GM12878 (cell line): ENCODE data around the gene MEIS1. TPM values are rescaled to one million over a fixed set of nuclear protein-coding genes. Genes with fewer than 3 reads are reported as not detected.

Source experiments
- ATAC-seq: fragments of 200-7000 bp; cut with Tn5 transposase; 3 replicates; pipeline ENCODE4 v1.9.1; 2020; ENCODE audit warnings: mild to moderate bottlenecking, moderate library complexity
- BruUV-seq: library from RNA; stranded (reverse); fragments of 400-500 nt; replicated peaks from 2 replicates; lab custom pipeline; 2021; lab: Mats Ljungman, UMichigan
- CTCF ChIA-PET: fragments of 300-600 bp; sonication (Branson Sonifier 250); formaldehyde crosslinking; extraction: SDS; loops from one replicate; lab custom pipeline; 2021; ENCODE audit warnings: inconsistent platforms; lab: Yijun Ruan, JAX
- POLR2A ChIA-PET: fragments of 350-600 bp; formaldehyde crosslinking; extraction: SDS; loops from one replicate; lab custom pipeline; 2021; ENCODE audit warnings: inconsistent platforms; lab: Charles Lee
- RAD21 ChIA-PET: fragments of 300-600 bp; sonication (Branson Sonifier 250); formaldehyde crosslinking; loops from one replicate; lab custom pipeline; 2023; ENCODE audit warnings: antibody characterized with exemption; ENCODE audit not compliant: unreplicated experiment; lab: Charles Lee
- SMC1A ChIA-PET: fragments of 300-600 bp; sonication (Branson Sonifier 250); formaldehyde crosslinking; loops from one replicate; lab custom pipeline; 2023; ENCODE audit not compliant: unreplicated experiment, uncharacterized antibody; lab: Charles Lee
- DNase-seq: peaks from one replicate; pipeline ENCODE4 v3.0.0-alpha.2; 2011; ENCODE audit warnings: low read depth, low spot score
- FAIRE-seq: peaks from 3 replicates; lab custom pipeline; 2011; peaks lifted over from hg19 to GRCh38; lab: Jason Lieb, UNC
- H2AFZ ChIP-seq: 2 replicates; pipeline ENCODE4 v1.6.0; 2011; ENCODE audit warnings: low read depth, low read length, control low read depth; ENCODE audit not compliant: control insufficient read depth
- H3K27ac ChIP-seq: 2 replicates; pipeline ENCODE4 v1.5.1; 2011; ENCODE audit warnings: control low read depth; ENCODE audit not compliant: control insufficient read depth, insufficient read depth
- H3K27me3 ChIP-seq, 2 experiments: replicated peaks in 1 of 2; 2 replicates each; pipeline versions ENCODE4 v1.6.0 to v1.6.1; 2011; ENCODE audit warnings: low read length in 1 of 2; ENCODE audit not compliant: control insufficient read depth in 2 of 2, insufficient read depth in 2 of 2
- H3K36me3 ChIP-seq, 2 experiments: 2 replicates each; pipeline ENCODE4 v1.5.1; 2011; ENCODE audit warnings: low read length in 1 of 2; ENCODE audit not compliant: control insufficient read depth in 2 of 2, insufficient read depth in 2 of 2
- H3K4me1 ChIP-seq: 2 replicates; pipeline ENCODE4 v1.6.1; 2011; ENCODE audit warnings: mild to moderate bottlenecking, low read length, moderate library complexity, mixed read lengths; ENCODE audit not compliant: control insufficient read depth, insufficient read depth
- H3K4me2 ChIP-seq: 2 replicates; pipeline ENCODE4 v1.6.0; 2011; ENCODE audit warnings: control low read depth; ENCODE audit not compliant: control insufficient read depth, insufficient read depth
- H3K4me3 ChIP-seq: fragments of 200-600 bp; sonication (generic); 2 replicates; pipeline ENCODE4 v1.5.1; 2016
- H3K79me2 ChIP-seq: 2 replicates; pipeline ENCODE4 v1.6.0; 2011; ENCODE audit warnings: low read length; ENCODE audit not compliant: control insufficient read depth, insufficient read depth
- H3K9ac ChIP-seq: 2 replicates; pipeline ENCODE4 v1.8.0; 2011; ENCODE audit warnings: low read length, control low read depth, mixed read lengths; ENCODE audit not compliant: control insufficient read depth, insufficient read depth
- H3K9me3 ChIP-seq: replicated peaks from 3 replicates; pipeline ENCODE4 v1.5.1; 2011; ENCODE audit warnings: mild to moderate bottlenecking, low read length; ENCODE audit not compliant: control insufficient read depth, insufficient read depth
- H4K20me1 ChIP-seq: 2 replicates; pipeline ENCODE4 v1.6.0; 2011; ENCODE audit not compliant: control insufficient read depth, insufficient read depth
- FOS ChIP-seq: IDR thresholded peaks from 3 replicates; pipeline ENCODE4 v1.6.1; 2011; ENCODE audit warnings: borderline replicate concordance; ENCODE audit not compliant: insufficient read length; ENCODE audit errors: extremely low read depth
- NR2F1 ChIP-seq: fragments of 450-650 bp; conservative IDR thresholded peaks from 2 replicates; pipeline ENCODE4 v1.6.1; 2017; ENCODE audit warnings: mild to moderate bottlenecking
- PAX5 ChIP-seq: IDR thresholded peaks from 2 replicates; pipeline ENCODE4 v1.6.1; 2011; ENCODE audit warnings: low read depth, low read length, borderline replicate concordance
- RELB ChIP-seq: fragments of 450-650 bp; IDR thresholded peaks from 2 replicates; pipeline ENCODE4 v1.6.1; 2017; ENCODE audit warnings: low read depth, mild to moderate bottlenecking, moderate library complexity
- ZBTB40 ChIP-seq: fragments of 450-650 bp; IDR thresholded peaks from 2 replicates; pipeline ENCODE4 v1.6.1; 2016; ENCODE audit warnings: mild to moderate bottlenecking, moderate library complexity, borderline replicate concordance
- WGBS: methylation state at CpG from one replicate; pipeline ENCODE4 v1.1.6; 2016; ENCODE audit warnings: low lambda C conversion rate; ENCODE audit not compliant: insufficient replicate concordance, insufficient coverage; ENCODE audit errors: missing lambda C conversion rate; 5-methylcytosine and 5-hydroxymethylcytosine counted together
- in situ Hi-C: fragments of 300-500 bp; cut with MboI; formaldehyde crosslinking; loops from 9 replicates; pipeline ENCODE4 v1.14.3; 2018; ENCODE audit warnings: mixed read lengths
- intact Hi-C: fragments of 100-400 bp; cut with micrococcal nuclease; formaldehyde crosslinking; loops from one replicate; pipeline ENCODE4 v1.14.2; 2022; ENCODE audit not compliant: unreplicated experiment
- polyA plus RNA-seq, 11 experiments: library from polyadenylated mRNA; depleted of rRNA in 4 of 11; unstranded in 6 of 11; stranded (reverse) in 5 of 11; fragments of >200 nt; fragmentation: Nextera tagmentation in 4 of 11; fragmentation: Illumina TruSeq in 1 of 11; extraction: Ambion mirVana in 4 of 11; extraction: Trizol in 1 of 11; gene quantifications; 1 replicate in 1 of 11; 2 replicates in 10 of 11; pipeline versions ENCODE4 v1.2.1 to v1.2.3, GENCODE V29; 2011 to 2016; ENCODE audit warnings: inconsistent platforms in 2 of 11, missing spikeins in 2 of 11, low read depth in 1 of 11
- total RNA-seq, 4 experiments: library from RNA; depleted of rRNA in 3 of 4; stranded (reverse); fragments of >200 nt in 3 of 4; fragmentation: Illumina TruSeq in 1 of 4; extraction: Trizol in 1 of 4; gene quantifications; 2 replicates each; pipeline versions ENCODE4 v1.2.1 to v1.2.3, GENCODE V29; 2013 to 2021

The MEIS1 gene
- total and polyA plus RNA-seq, 10 of the 15 experiments (the other 5 are each of a cell fraction or from before 2014, with no cell fraction given), result 0.04 to 0.31 (median 0.14) TPM; not detected in 6

GRCh38 chr2:66412874-66413273, 22.1 kb upstream of the MEIS1 start:
- no peak overlapping the region for H3K4me3 ChIP-seq
- H3K36me3 ChIP-seq, result no peaks in the 10 kb centered on the region
- no peak overlapping the region for H3K27ac ChIP-seq
- H3K79me2 ChIP-seq, result no peaks in the 10 kb centered on the region
- H3K9ac ChIP-seq, result no peak overlapping the region
- SMC1A ChIA-PET, result no interaction called here
- no peaks in the 10 kb centered on the region for H3K27me3 ChIP-seq
- no peaks in the 10 kb centered on the region for H3K9me3 ChIP-seq
- H4K20me1 ChIP-seq, result no peaks in the 10 kb centered on the region
- H2AFZ ChIP-seq, result no peak overlapping the region
- FAIRE-seq, result no peak
- TF ChIP-seq ZBTB40, result no peak
- TF ChIP-seq RELB, result no peak
- TF ChIP-seq FOS, result no peak
- TF ChIP-seq PAX5, result no peak
- TF ChIP-seq NR2F1, result no peak
- no peak overlapping the region for H3K4me2 ChIP-seq
- in situ Hi-C loops, result no loop called here
- no peak for DNase-seq
- POLR2A ChIA-PET, result no interaction called here
- CTCF ChIA-PET, result interaction anchor here (0.9 to 1.0 kb wide), 2 partner anchors 14 to 16 kb away, joined by 3 to 4 read pairs; no protein-coding TSS in a partner anchor
- 0% methylated on average over 1 of the region's 1 CpG for WGBS
- H3K4me1 ChIP-seq, result no peaks in the 10 kb centered on the region
- no TSS peak for BruUV-seq
- RAD21 ChIA-PET, result interaction anchor here (0.6 kb wide), 1 partner anchor 16 kb away, joined by 3 read pairs; no protein-coding TSS in a partner anchor
- intact Hi-C loops, result no loop called here
- ATAC-seq, result no peak
